ENCODE measurements around the gene RETSAT.

Gene RETSAT

GRCh38 chr2:85310330-85310729 is 44.0 kb downstream of the RETSAT start:
- no CpG with 5 or more reads among the region's 3 CpGs for WGBS (ENCODE audit: extremely low coverage, insufficient coverage, insufficient read length)

DNA sequence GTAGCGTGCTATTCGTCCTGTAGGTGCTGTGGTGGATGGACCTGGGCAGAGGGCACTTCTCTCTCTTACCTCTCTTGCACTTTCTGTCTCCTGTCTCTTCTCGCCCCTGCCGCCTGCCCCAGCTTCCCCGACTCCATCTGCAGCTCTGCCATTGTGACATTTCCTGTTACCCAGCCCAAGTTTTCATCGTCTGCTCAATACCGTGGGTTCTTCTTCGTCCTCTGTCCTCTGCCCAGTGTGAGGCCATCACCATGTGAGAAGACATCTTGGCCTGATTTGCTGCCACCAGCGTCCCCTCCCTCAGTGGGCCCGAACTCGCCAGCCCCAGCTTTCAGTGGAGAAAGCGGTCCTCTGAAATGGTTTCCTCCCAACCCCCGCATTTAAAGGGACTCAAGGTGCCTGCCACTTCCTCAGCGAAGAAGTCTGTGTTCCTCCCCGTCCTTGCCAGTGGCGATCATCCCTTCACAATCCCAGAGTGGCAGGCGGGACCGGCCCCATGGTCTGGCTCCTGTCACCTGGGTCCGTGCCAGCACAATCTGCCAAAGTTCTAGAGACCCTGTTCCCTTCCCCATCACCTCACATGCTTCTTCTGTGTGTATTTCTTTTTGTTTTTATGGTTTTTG is 44.5 kb downstream of the RETSAT start:
- H2BK12ac ChIP-seq (ENCODE audit: low read length): no peak overlapping the region
- H3K14ac ChIP-seq (ENCODE audit: low read length): no peak overlapping the region
- no peak for DNase-seq
- no peak overlapping the region for H3K27ac ChIP-seq (ENCODE audit: low read depth, low read length)
- no peak overlapping the region for H4K8ac ChIP-seq (ENCODE audit: low read depth, low read length)
- H3K79me1 ChIP-seq (ENCODE audit: low read length): no peaks in the 10 kb centered on the region
- no peak overlapping the region for H2AK5ac ChIP-seq (ENCODE audit: low read length)
- H2BK5ac ChIP-seq (ENCODE audit: low read depth, low read length, poor library complexity): no peak overlapping the region
- no peak overlapping the region for H3K18ac ChIP-seq (ENCODE audit: low read length)
- no peak overlapping the region for H3K23ac ChIP-seq (ENCODE audit: low read length)
- H3K4me1 ChIP-seq (ENCODE audit: control insufficient read depth in 1 of 2, insufficient read depth in 2 of 2, low read length in 2 of 2): peaks cover 3 to 5% of the 10 kb centered on the region in 2 experiments
- no peaks in the 10 kb centered on the region for H3K9me3 ChIP-seq (ENCODE audit: insufficient read depth, low read depth, low read length)
- H2AFZ ChIP-seq (ENCODE audit: insufficient read depth, low read length, poor library complexity): no peak overlapping the region
- peaks cover 27 to 37% of the 10 kb centered on the region in 2 experiments for H3K36me3 ChIP-seq (ENCODE audit: control insufficient read depth in 1 of 2, insufficient read depth in 2 of 2, low read length in 2 of 2)
- no peak overlapping the region for H2BK120ac ChIP-seq (ENCODE audit: insufficient read depth, low read length, poor library complexity)
- H3K4me3 ChIP-seq (ENCODE audit: low read depth, low read length): no peak overlapping the region
- H3K4me2 ChIP-seq (ENCODE audit: low read length): no peak overlapping the region
- H3K9ac ChIP-seq (ENCODE audit: low read length): no peak overlapping the region
- no peak overlapping the region for H4K12ac ChIP-seq (ENCODE audit: low read depth, low read length)
- H3K27me3 ChIP-seq (ENCODE audit: insufficient read depth, low read length): no peaks in the 10 kb centered on the region
- no CpG with 5 or more reads among the region's 19 CpGs for WGBS (ENCODE audit: extremely low coverage, insufficient coverage, insufficient read length)
- no peak overlapping the region for H4K91ac ChIP-seq (ENCODE audit: low read depth, low read length)
- no peaks in the 10 kb centered on the region for H3K79me2 ChIP-seq (ENCODE audit: control insufficient read depth, insufficient read depth, low read length, poor library complexity)
- no peak overlapping the region for H3K4ac ChIP-seq (ENCODE audit: low read depth, low read length)

More at GRCh38 chr2:85310330-85310729, 44.0 kb downstream of the RETSAT start:
- H2BK12ac ChIP-seq (ENCODE audit: low read length): no peak overlapping the region
- H3K27me3 ChIP-seq (ENCODE audit: insufficient read depth, low read length): no peaks in the 10 kb centered on the region
- no peak overlapping the region for H3K23ac ChIP-seq (ENCODE audit: low read length)
- peaks cover 3 to 5% of the 10 kb centered on the region in 2 experiments for H3K4me1 ChIP-seq (ENCODE audit: control insufficient read depth in 1 of 2, insufficient read depth in 2 of 2, low read length in 2 of 2)
- no peak overlapping the region for H3K4me2 ChIP-seq (ENCODE audit: low read length)
- no peak overlapping the region for H2AFZ ChIP-seq (ENCODE audit: insufficient read depth, low read length, poor library complexity)
- no peaks in the 10 kb centered on the region for H3K79me2 ChIP-seq (ENCODE audit: control insufficient read depth, insufficient read depth, low read length, poor library complexity)
- no peak overlapping the region for H4K12ac ChIP-seq (ENCODE audit: low read depth, low read length)
- no peak overlapping the region for H4K8ac ChIP-seq (ENCODE audit: low read depth, low read length)
- no peak overlapping the region for H2AK5ac ChIP-seq (ENCODE audit: low read length)
- no peak overlapping the region for H2BK120ac ChIP-seq (ENCODE audit: insufficient read depth, low read length, poor library complexity)
- peaks cover 24 to 37% of the 10 kb centered on the region in 2 experiments for H3K36me3 ChIP-seq (ENCODE audit: control insufficient read depth in 1 of 2, insufficient read depth in 2 of 2, low read length in 2 of 2)
- H3K27ac ChIP-seq (ENCODE audit: low read depth, low read length): no peak overlapping the region
- H4K91ac ChIP-seq (ENCODE audit: low read depth, low read length): no peak overlapping the region
- DNase-seq: no peak
- H3K9me3 ChIP-seq (ENCODE audit: insufficient read depth, low read depth, low read length): peaks cover 2% of the 10 kb centered on the region
- H3K4ac ChIP-seq (ENCODE audit: low read depth, low read length): no peak overlapping the region
- no peak overlapping the region for H2BK5ac ChIP-seq (ENCODE audit: low read depth, low read length, poor library complexity)
- H3K9ac ChIP-seq (ENCODE audit: low read length): no peak overlapping the region
- H3K14ac ChIP-seq (ENCODE audit: low read length): no peak overlapping the region
- no peak overlapping the region for H3K18ac ChIP-seq (ENCODE audit: low read length)
- H3K79me1 ChIP-seq (ENCODE audit: low read length): no peaks in the 10 kb centered on the region
- H3K4me3 ChIP-seq (ENCODE audit: low read depth, low read length): no peak overlapping the region

DNA sequence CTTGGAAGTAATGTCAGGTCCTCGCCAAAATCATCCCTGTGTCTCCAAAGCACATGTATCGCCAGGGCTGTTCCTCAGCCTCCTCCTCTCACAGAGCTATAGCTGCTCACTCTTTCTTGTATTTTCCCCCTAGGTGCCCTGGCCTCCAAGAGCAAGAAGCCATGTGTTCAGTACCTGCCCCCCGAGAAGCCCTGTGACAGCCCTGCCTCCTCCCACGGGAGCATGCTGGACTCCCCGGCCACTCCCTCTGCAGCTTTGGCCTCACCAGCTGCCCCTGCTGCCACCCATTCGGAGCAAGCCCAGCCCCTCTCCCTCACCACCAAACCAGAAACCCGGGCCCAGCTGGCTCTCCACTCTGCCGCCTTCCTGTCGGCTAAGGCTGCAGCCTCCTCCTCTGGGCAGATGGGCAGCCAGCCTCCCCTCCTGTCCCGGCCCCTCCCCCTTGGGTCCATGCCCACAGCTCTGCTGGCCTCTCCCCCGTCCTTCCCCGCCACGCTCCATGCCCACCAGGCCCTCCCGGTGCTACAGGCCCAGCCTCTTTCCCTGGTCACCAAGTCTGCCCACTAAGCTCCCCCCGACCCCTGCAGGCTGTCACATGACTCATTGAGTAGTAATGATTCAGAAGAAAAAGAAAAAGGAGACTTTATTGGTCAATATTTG is 45.3 kb downstream of the RETSAT start:
- H2BK12ac ChIP-seq (ENCODE audit: low read length): no peak overlapping the region
- H3K9ac ChIP-seq (ENCODE audit: low read length): no peak overlapping the region
- H3K36me3 ChIP-seq (ENCODE audit: control insufficient read depth in 1 of 2, insufficient read depth in 2 of 2, low read length in 2 of 2): peaks cover 32 to 37% of the 10 kb centered on the region in 2 experiments
- WGBS (ENCODE audit: extremely low coverage, insufficient coverage, insufficient read length): no CpG with 5 or more reads among the region's 15 CpGs
- H3K4me3 ChIP-seq (ENCODE audit: low read depth, low read length): no peak overlapping the region
- no peaks in the 10 kb centered on the region for H3K79me1 ChIP-seq (ENCODE audit: low read length)
- H3K14ac ChIP-seq (ENCODE audit: low read length): no peak overlapping the region
- H2BK120ac ChIP-seq (ENCODE audit: insufficient read depth, low read length, poor library complexity): no peak overlapping the region
- H4K8ac ChIP-seq (ENCODE audit: low read depth, low read length): no peak overlapping the region
- no peak overlapping the region for H3K4me2 ChIP-seq (ENCODE audit: low read length)
- no peaks in the 10 kb centered on the region for H3K27me3 ChIP-seq (ENCODE audit: insufficient read depth, low read length)
- no peak overlapping the region for H4K91ac ChIP-seq (ENCODE audit: low read depth, low read length)
- H3K4me1 ChIP-seq (ENCODE audit: control insufficient read depth in 1 of 2, insufficient read depth in 2 of 2, low read length in 2 of 2): peaks cover 3 to 5% of the 10 kb centered on the region in 2 experiments
- no peak for DNase-seq
- no peaks in the 10 kb centered on the region for H3K79me2 ChIP-seq (ENCODE audit: control insufficient read depth, insufficient read depth, low read length, poor library complexity)
- no peak overlapping the region for H3K23ac ChIP-seq (ENCODE audit: low read length)
- no peak overlapping the region for H3K4ac ChIP-seq (ENCODE audit: low read depth, low read length)
- no peaks in the 10 kb centered on the region for H3K9me3 ChIP-seq (ENCODE audit: insufficient read depth, low read depth, low read length)
- no peak overlapping the region for H2BK5ac ChIP-seq (ENCODE audit: low read depth, low read length, poor library complexity)
- no peak overlapping the region for H2AK5ac ChIP-seq (ENCODE audit: low read length)
- no peak overlapping the region for H2AFZ ChIP-seq (ENCODE audit: insufficient read depth, low read length, poor library complexity)
- H3K27ac ChIP-seq (ENCODE audit: low read depth, low read length): no peak overlapping the region
- no peak overlapping the region for H4K12ac ChIP-seq (ENCODE audit: low read depth, low read length)
- no peak overlapping the region for H3K18ac ChIP-seq (ENCODE audit: low read length)

- Histone ChIP-seq H4K8ac (ENCODE audit: low read depth, low read length) (no peak overlapping the region), H3K79me2 (ENCODE audit: control insufficient read depth, insufficient read depth, low read length, poor library complexity) (no peaks in the 10 kb centered on the region), H3K36me3 (ENCODE audit: control insufficient read depth in 1 of 2, insufficient read depth in 2 of 2, low read length in 2 of 2) (peaks cover 32 to 42% of the 10 kb centered on the region in 2 experiments), H3K9me3 (ENCODE audit: insufficient read depth, low read depth, low read length) (no peaks in the 10 kb centered on the region), H2BK12ac (ENCODE audit: low read length) (no peak overlapping the region), H2BK5ac (ENCODE audit: low read depth, low read length, poor library complexity) (no peak overlapping the region), H3K27me3 (ENCODE audit: insufficient read depth, low read length) (no peaks in the 10 kb centered on the region), H4K12ac (ENCODE audit: low read depth, low read length) (no peak overlapping the region), H3K4me3 (ENCODE audit: low read depth, low read length) (no peak overlapping the region), H3K27ac (ENCODE audit: low read depth, low read length) (no peak overlapping the region), H4K91ac (ENCODE audit: low read depth, low read length) (no peak overlapping the region), H2AK5ac (ENCODE audit: low read length) (no peak overlapping the region), H3K4me1 (ENCODE audit: control insufficient read depth in 1 of 2, insufficient read depth in 2 of 2, low read length in 2 of 2) (peaks cover 3 to 5% of the 10 kb centered on the region in 2 experiments), H3K23ac (ENCODE audit: low read length) (no peak overlapping the region), H2BK120ac (ENCODE audit: insufficient read depth, low read length, poor library complexity) (no peak overlapping the region), H3K14ac (ENCODE audit: low read length) (no peak overlapping the region), H3K18ac (ENCODE audit: low read length) (no peak overlapping the region), H2AFZ (ENCODE audit: insufficient read depth, low read length, poor library complexity) (no peak overlapping the region), H3K9ac (ENCODE audit: low read length) (no peak overlapping the region), H3K79me1 (ENCODE audit: low read length) (no peaks in the 10 kb centered on the region), H3K4me2 (ENCODE audit: low read length) (no peak overlapping the region), H3K4ac (ENCODE audit: low read depth, low read length) (no peak overlapping the region)
- 94% methylated on average over 2 of the region's 6 CpGs for WGBS (ENCODE audit: extremely low coverage, insufficient coverage, insufficient read length)
- DNase-seq: no peak
These were observed 46.1 kb downstream of the RETSAT start for GRCh38 chr2:85308201-85308600.
